AG08396 (cell line): ENCODE results near the gene CFAP61.
"Not testable (repeated sequence)": the region's sequence is repeated elsewhere in the genome, so short reads cannot be mapped to it uniquely, and the experiment has no call there.

Experiments used
- DNase-seq: peaks from one replicate; pipeline ENCODE4 v3.0.0; 2012; ENCODE audit warnings: low spot score, mixed read lengths

The CFAP61 gene

GRCh38 chr20:20209684-20210083 is 157.4 kb downstream of the CFAP61 start:
- DNase-seq = no peak

DNA sequence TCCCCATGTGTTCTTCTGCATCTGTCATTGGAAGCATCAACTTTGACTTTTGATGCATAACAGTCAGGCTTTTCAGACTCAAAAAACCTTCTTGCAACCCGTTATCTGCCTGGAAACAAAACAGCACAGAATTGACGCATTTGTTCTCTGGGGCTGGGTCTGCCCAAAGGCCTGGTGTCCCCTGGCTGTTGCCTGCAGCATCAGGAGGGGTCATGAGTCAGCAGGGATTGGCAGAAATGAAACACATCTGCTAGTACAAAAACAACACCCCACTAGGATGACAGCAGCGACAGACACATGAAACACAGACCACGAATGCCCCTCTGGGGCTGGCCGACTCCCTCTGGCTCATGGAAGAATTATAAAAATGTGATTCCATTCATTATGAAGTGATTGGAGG is 158.0 kb downstream of the CFAP61 start:
- no peak for DNase-seq

DNA sequence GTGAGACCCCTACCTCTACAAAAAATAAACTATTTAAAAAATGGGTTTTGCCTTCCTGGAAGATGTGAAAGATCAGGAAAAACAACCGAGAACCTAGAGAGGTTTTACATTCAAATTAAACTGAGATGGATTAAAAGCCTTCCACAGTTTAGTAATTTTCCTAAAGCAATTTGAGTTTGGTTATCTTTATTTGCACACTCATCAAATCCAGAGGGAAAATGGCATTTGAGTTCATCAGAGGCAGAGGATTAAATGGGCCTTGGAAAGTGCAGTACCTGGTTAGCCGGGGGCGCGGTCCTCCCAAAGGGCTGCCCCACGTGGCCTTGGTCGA is 158.6 kb downstream of the CFAP61 start:
- DNase-seq = no peak

DNA sequence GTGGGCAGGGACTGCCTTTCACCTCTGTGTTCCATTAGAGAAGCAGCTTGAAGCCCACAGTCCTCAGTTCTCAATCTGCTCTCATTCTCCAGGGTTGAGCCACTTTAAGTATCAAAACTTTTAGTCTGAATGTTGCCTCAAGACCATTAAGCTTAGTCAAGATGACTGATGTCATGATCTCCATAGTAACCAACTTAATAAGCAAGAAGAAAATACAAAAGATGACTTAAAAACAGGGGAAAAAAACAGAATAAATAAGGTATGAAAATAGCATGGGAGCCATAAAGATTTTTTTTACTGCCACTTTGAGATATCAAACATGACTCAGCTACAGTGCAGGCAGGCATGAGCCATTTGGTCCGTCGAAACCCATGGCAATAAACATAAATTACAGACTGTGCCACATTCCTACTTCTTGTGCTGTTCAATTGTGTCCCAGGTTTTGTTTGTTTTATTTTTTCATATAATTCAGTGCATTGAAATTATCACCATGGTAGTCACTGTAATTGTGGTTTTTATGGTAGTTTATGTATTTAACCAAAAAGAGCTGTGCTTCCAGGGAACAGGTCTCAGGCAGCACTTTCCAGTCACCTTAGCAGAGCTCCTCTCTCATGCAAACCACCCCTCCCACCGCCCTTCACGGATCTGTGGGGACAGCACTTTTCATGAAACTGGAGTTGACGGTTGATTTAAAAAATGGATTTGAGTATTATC is 159.1 kb downstream of the CFAP61 start:
- DNase-seq = no peak

DNA sequence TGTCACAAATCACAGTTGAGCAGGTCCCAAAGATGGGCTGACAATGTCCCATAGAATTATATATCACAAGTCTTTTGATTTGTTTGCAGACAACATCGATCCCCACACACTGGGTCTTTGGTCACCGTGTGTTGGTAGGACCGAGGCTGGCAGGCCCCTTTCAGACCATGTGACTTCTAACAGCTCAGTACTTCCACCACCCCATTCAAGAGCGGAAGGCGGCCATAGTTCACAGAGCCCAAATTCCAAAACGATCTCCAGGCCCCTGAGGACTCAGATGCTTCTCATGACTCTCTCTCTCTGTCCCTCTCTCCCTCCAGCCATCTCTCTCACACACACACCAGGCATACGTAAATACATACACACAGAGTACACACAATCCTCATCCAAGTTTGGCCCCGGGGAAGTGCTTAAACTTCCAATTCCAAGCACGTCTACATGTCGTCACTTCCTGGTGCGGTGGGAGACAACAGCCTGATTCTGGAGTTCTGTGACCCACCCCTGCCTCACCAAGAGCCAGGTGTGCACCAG is 159.7 kb downstream of the CFAP61 start:
- no peak for DNase-seq

GRCh38 chr20:20212675-20213096 is 160.4 kb downstream of the CFAP61 start:
- no peak for DNase-seq

DNA sequence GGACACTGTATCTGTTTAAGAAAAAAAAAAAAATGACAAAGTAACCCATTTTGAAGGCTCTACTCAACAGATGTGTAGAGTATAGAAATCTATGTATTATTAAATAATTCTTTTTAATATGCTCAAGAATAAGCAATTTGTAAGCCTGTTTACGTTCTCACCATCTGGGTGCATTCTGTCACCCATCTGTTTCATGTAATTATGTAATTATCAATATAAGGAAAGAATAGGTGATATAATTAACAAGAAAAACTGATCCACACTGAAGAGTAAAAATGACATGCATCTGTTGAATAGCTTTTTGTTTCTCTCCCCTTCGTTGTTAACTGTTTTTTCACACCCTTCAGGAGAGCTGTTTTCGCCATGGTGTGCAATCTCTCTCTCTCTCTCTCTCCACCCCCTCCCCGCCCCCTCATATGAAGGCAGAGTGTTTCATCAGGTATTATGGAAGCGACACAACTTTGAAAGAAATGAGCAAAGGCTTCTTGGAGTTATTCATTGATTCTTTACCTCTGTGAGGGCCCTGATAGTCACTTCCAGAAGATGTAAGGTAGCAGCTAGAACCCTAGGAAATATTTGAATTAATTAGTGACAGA is 161.3 kb downstream of the CFAP61 start:
- DNase-seq = no peak

DNA sequence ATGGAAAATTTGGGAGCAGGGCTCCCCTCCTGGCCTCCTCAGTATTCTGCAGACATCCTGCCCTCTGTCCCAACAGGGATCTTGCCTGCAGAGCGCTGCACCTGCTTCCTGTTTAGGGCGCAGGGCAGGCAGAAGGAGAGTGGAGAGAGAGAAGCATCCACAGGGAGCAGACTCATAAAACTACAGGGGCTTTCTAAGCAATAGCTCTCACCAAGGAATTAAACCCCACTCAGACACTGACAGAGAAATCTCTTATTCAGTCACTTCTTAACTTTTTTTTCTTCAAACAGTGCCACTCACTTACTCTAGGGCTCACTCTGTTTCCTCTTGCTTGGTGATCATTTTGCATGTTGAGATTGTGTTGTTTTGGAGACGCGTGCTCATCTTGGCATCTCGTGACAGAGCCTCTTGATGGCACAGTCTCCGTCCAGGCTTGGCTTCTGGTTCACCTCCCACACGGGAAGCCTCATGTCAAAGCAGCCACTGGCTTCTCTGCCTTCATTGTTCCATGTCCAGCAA is 162.5 kb downstream of the CFAP61 start:
- DNase-seq = no peak

DNA sequence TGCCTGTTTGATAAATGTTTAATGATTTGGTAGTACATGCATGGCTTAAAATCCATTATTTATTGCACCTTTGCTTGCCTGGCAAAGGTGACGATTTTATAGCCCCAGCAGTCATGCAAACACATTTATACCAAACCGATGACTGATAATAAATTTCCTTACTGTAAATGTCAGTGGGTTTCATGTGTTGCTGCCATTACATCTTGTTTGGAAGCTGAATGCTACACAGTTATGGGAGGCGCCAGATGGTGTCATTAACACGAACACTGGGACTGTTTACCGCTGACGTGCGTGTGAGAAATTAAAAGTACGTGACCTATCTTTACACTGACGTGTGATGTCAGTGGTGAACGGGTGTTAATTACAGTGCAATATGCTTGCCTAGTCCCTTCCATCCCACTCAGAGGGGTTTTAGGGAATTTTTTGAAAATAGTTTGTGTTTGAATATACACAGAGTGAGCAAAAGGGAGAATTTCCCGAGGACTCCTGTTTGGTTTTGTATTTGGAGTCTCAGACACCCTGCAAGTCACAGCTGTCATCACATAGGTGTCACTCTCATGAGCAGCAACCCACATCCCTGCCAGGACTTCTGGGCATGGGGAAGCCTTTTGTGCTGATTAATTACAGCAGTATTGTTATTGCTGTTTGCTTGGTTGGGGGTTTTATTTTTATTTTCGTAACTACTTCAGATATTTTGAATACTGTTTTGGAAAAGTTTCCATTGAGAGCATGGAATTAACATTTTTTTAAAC is 163.8 kb downstream of the CFAP61 start:
- no peak for DNase-seq

DNA sequence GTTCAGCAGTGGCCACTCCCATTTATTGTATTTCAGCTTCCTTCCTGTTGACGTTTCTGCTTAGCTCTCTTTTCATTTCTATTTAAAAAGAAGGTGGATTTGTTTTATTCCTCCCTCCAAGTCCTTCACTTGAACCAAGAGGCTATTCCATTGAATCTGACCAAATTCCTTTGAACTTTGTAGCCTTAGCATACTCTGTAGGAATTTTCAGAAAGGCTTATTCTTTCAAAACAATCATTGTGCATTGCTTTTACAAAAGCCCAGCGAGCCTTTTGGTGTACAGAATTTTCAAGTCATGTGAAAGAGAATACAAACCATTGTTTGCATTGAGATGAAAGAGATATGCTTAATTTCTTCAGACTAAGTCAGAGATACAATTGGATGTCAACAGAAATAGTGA is 164.6 kb downstream of the CFAP61 start:
- DNase-seq = no peak

DNA sequence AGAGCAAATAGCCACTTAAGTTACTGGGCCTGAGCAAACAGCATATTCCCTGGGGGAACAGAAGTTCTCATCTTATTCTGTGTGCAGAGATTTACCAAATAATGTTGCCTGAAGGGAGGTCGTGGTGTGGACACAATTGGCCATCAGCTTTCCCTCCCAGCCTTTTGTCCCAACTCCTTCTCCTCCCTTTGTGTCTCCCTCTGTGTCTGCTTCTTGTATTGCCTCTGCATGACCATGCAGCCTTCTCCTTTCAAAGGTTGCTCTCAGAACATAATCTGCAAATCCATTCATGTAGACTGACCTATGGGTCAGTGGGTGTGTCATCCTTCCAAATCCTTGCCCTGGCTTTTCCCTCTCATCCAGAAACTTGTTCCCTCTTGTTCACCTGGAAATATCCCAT is 165.3 kb downstream of the CFAP61 start:
- no peak for DNase-seq

DNA sequence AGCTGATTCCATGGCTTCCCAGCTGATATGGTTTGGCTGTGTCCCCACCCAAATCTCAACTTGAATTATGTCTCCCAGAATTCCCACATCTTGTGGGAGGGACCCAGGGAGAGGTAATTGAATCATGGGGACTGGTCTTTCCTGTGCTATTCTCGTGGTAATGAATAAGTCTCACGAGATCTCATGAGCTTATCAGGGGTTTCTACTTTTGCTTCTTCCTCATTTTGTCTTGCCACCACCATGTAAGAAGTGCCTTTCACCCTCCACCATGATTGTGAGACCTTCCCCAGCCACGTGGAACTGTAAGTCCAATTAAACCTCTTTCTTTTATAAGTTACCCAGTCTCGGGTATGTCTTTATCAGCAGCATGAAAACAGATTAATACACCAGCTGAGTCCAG is 165.8 kb downstream of the CFAP61 start:
- not testable (repeated sequence) for DNase-seq

- DNase-seq = no peak
These were observed 166.7 kb downstream of the CFAP61 start for GRCh38 chr20:20219016-20219415.

- no peak for DNase-seq
These were observed 167.8 kb downstream of the CFAP61 start for GRCh38 chr20:20220134-20220533.

GRCh38 chr20:20223981-20224380 is 171.6 kb downstream of the CFAP61 start:
- no peak for DNase-seq

DNA sequence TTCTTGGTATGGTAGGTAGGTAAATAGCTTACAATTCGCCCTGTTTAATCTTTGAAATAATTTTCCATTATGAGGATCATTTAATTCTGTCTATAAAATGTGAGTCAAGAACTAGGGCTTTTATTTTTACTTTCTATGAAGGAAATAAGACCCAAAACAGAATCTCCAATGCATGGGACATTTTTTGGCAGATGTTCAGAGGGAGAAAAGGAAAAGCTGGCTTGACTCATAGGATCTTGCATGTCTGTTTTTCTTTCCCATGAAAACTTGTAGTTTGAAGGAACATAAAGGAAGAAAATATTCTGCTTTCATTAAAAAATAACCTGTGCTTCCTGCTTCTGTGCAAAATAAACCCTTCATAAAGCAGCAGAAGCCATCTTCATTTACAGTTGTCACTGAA is 172.5 kb downstream of the CFAP61 start:
- DNase-seq = no peak

DNA sequence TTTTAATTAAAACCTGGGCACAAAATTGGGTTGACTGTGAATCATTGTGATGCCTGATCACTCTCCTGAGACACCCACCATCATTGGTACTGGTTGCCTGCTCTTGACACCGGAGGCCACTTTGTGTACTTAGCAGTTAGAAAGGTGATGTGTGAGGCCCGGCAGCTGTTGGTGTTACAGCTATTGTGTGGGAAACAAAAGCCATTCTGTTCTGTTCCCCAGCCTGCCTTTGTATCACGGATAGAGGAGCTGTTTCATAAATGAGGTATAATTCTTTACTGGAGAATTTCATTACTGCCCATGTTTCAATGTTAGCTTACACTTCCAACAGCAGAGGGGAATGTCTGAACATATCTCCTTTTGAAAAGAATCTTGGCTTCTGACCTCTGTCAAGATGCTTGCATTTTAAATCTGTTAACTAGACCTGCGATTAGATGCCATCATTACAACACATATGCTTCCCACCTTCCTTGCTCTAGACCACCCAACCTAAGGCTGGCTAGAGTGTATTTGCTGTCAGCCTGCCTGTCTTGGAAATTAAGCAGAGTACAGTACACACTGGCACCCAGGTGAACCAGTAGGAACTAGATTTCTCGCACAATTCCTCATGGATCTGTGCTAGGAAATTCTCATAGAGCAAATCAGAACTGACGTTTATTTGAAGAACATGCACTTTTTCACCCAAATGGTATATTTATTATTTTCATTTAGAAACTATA is 173.2 kb downstream of the CFAP61 start:
- no peak for DNase-seq

- no peak for DNase-seq
These were observed 174.2 kb downstream of the CFAP61 start for GRCh38 chr20:20226554-20226953.

GRCh38 chr20:20227013-20227571 is 174.8 kb downstream of the CFAP61 start:
- DNase-seq = no peak

DNA sequence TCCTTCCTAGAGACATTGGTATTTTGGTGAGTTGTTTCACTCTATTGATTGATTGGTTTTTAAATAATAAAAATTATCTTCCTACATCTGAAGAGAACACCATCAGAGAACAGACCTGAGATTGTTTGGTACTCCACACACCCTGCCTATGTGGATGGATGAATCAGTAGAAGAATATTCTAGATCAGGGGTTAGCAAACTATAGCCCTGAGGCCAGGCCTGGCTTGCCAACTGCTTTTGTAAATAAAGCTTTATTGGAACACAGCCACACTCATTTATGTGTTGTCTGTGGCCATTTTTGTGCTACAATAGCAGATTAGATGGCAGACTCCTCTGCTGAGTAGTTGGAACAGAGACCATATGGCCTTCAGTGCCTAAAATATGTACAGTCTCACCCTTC is 176.0 kb downstream of the CFAP61 start:
- DNase-seq = no peak

GRCh38 chr20:20229595-20229994 is 177.3 kb downstream of the CFAP61 start:
- DNase-seq = no peak

DNA sequence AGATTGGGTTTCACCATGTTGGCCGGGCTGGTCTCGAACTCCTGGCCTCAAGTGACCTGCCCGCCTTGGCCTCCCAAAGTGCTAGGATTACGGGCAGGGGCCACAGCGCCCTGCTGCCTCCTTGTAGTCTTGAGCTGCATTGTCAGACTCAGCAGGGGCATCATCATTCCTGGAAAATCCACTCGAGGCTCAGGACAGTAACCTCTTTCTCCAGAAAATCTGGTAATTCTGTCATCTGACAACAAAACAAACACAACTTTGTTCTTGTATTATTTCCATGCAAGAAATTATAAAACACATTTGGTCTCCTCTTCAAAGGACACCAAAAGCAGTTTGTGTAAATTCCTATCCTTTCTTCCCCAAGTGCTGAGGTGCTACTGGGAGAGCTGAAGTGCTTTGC is 178.4 kb downstream of the CFAP61 start:
- DNase-seq = no peak
